Neuronal stem cell (in vitro differentiated cells): Measurements from ENCODE around the gene ALG6.
A peak's percentile ranks its signal among the peaks of the same experiment; 100 is the strongest.

Source experiments
- DNase-seq: peaks from one replicate; pipeline ENCODE4 v3.0.0-alpha.2; 2013; ENCODE audit warnings: low spot score
- H2AFZ ChIP-seq: one replicate; pipeline ENCODE4 v1.6.1; 2013; ENCODE audit warnings: mild to moderate bottlenecking, low read length, inconsistent platforms
- H2AK5ac ChIP-seq: 2 replicates; pipeline ENCODE4 v1.6.1; 2013; ENCODE audit warnings: low read depth, mild to moderate bottlenecking, inconsistent platforms, low read length, moderate library complexity, mixed read lengths
- H2BK120ac ChIP-seq: 2 replicates; pipeline ENCODE4 v1.6.1; 2013; ENCODE audit warnings: low read depth, mild to moderate bottlenecking, inconsistent platforms, low read length, moderate library complexity, mixed read lengths
- H2BK12ac ChIP-seq: one replicate; pipeline ENCODE4 v1.6.1; 2013; ENCODE audit warnings: low read length, inconsistent platforms
- H2BK15ac ChIP-seq: 2 replicates; pipeline ENCODE4 v1.6.1; 2013; ENCODE audit warnings: mild to moderate bottlenecking, low read length, inconsistent platforms, mixed read lengths
- H2BK5ac ChIP-seq: one replicate; pipeline ENCODE4 v1.6.1; 2013; ENCODE audit warnings: inconsistent platforms, mild to moderate bottlenecking, low read length, moderate library complexity
- H3K14ac ChIP-seq: one replicate; pipeline ENCODE4 v1.6.1; 2013; ENCODE audit warnings: low read length, inconsistent platforms
- H3K18ac ChIP-seq: 2 replicates; pipeline ENCODE4 v1.6.1; 2013; ENCODE audit warnings: low read length, inconsistent platforms
- H3K23ac ChIP-seq: 2 replicates; pipeline ENCODE4 v1.6.1; 2013; ENCODE audit warnings: low read depth, mild to moderate bottlenecking, mixed read lengths, low read length, inconsistent platforms; ENCODE audit not compliant: poor library complexity
- H3K27ac ChIP-seq: replicated peaks from 3 replicates; pipeline ENCODE4 v1.5.1; 2013; ENCODE audit warnings: low read length, inconsistent platforms
- H3K27me3 ChIP-seq, 3 experiments: 2 replicates each; pipeline ENCODE4 v1.6.1; 2013; ENCODE audit warnings: low read length in 3 of 3, mild to moderate bottlenecking in 2 of 3, inconsistent platforms in 1 of 3, low read depth in 1 of 3, mixed read lengths in 1 of 3, moderate library complexity in 1 of 3; ENCODE audit not compliant: control insufficient read depth in 3 of 3, insufficient read depth in 3 of 3
- H3K36me3 ChIP-seq, 2 donors: replicated peaks in 1 of 2; 2 replicates each; pipeline ENCODE4 v1.6.1; 2013; ENCODE audit warnings: low read length in 2 of 2; ENCODE audit not compliant: control insufficient read depth in 2 of 2, insufficient read depth in 2 of 2
- H3K4ac ChIP-seq: 2 replicates; pipeline ENCODE4 v1.6.1; 2013; ENCODE audit warnings: inconsistent platforms, mild to moderate bottlenecking, low read length, moderate library complexity
- H3K4me1 ChIP-seq, 2 donors: 1 replicate in 1 of 2; 2 replicates in 1 of 2; pipeline ENCODE4 v1.6.1; 2013; ENCODE audit warnings: low read length in 2 of 2, low read depth in 1 of 2; ENCODE audit not compliant: control insufficient read depth in 2 of 2, insufficient read depth in 1 of 2
- H3K4me2 ChIP-seq: one replicate; pipeline ENCODE4 v1.6.1; 2013; ENCODE audit warnings: mild to moderate bottlenecking, low read length, inconsistent platforms; ENCODE audit not compliant: insufficient read depth, poor library complexity, severe bottlenecking
- H3K4me3 ChIP-seq, 2 donors: 2 replicates each; pipeline ENCODE4 v1.5.1; 2013; ENCODE audit warnings: low read length in 2 of 2, mild to moderate bottlenecking in 2 of 2, inconsistent platforms in 1 of 2, moderate library complexity in 1 of 2
- H3K79me1 ChIP-seq: one replicate; pipeline ENCODE4 v1.6.1; 2013; ENCODE audit warnings: low read depth, mild to moderate bottlenecking, inconsistent platforms, low read length, moderate library complexity
- H3K9ac ChIP-seq: one replicate; pipeline ENCODE4 v1.6.1; 2013; ENCODE audit warnings: mild to moderate bottlenecking, low read depth, low read length, inconsistent platforms; ENCODE audit not compliant: poor library complexity
- H3K9me3 ChIP-seq, 2 donors: replicated peaks in 1 of 2; 2 replicates each; pipeline versions ENCODE3 to v1.6.1; 2013; ENCODE audit warnings: low read length in 2 of 2, mild to moderate bottlenecking in 2 of 2, inconsistent platforms in 1 of 2, low read depth in 1 of 2, mixed read lengths in 1 of 2, moderate library complexity in 1 of 2; ENCODE audit not compliant: control insufficient read depth in 2 of 2, insufficient read depth in 1 of 2
- H4K8ac ChIP-seq: one replicate; pipeline ENCODE4 v1.6.1; 2013; ENCODE audit warnings: low read depth, mild to moderate bottlenecking, inconsistent platforms, low read length, moderate library complexity
- H4K91ac ChIP-seq: one replicate; pipeline ENCODE4 v1.6.1; 2013; ENCODE audit warnings: low read length, low read depth, mild to moderate bottlenecking, inconsistent platforms; ENCODE audit not compliant: poor library complexity
- WGBS, 2 donors: extraction: QIAGEN DNeasy Blood & Tissue Kit; methylation state at CpG; one replicate each; pipeline ENCODE4 v1.1.7; 2013; ENCODE audit warnings: missing lambda C conversion rate in 2 of 2, mixed read lengths in 1 of 2; ENCODE audit not compliant: insufficient read length in 2 of 2, insufficient replicate concordance in 1 of 2; ENCODE audit errors: extremely low coverage in 2 of 2; 5-methylcytosine and 5-hydroxymethylcytosine counted together

ALG6 gene

DNA sequence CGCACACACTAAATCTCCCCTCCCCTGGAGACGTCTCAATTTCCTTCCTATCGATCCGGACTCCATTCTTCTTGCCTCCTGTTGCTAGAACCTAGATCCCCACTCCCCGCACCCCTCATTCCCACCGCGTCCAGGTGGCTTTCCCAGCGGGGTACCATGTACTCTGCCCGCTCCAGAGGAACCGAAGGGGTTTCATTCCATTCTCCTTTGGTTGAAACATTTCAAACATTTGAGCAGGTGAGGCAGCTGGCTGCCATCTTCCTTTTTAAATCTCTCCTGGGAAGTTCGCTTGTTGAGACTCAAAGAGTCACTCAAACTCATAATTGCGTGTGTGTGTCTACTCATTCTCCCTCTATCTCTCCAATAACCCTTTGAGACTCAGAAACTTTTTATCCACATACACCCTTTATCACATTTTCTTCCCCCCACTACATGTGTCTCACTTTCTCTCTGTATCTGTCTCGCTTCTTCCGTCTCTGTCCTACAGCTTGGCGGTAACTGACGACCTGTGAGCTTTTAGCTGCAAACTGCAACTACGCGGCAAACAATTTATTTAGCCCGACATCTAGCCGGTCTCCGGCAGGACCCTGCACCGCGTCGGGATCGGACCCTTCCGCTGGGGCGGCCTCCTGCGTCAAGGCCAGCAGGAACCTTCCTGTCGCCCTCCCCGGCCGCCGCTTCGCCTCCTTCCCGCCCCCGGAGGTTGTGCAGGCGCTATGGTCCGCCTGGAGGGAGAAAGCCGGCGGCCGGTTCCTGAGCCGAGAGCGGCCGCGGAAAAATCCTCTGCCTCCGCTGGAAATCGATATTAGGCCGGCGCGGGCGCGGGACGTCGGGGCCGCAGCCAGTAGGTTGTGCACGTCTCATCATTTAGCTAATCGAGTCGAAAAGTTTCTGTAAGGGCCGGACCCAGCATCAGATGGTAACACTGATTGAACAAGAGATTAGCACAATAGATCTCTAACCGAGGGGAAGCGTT, 48.1 kb upstream of the ALG6 start:
- Histone ChIP-seq H3K4me3 (no peak overlapping the region), H2BK15ac (no peak overlapping the region)

DNA sequence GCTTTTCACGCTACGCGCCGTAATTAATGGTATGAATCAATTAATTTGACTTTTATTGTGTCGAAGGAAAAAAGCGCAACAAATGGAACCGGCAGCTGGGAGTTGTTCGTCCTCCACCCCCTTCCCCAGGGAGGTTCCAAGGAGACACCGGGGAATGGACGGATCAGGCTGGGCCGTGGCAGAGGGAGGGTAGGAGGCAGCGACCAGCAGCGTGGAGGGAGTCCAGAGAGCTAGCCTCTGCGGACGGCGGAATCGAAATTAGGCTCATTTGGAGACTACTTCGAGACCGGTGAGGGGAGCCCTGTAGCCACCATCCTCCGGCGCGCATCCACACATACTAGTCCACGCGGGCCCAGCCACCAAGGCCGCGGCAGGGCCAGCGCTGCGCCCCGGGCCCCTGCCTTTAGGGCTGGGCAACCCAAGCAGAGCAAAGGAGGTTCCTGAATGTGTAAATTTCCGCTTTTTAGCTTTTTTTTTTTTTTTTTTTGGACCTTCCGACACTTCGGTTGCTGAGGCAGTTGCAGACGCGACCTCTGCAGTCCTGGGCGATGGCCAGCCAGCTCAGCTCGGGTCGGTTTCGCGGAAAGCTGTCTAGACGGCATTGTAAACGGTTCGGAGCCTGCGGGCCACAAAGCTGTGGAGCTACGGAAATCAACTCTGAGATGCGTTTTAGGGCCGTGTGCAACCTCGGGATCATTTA, 47.3 kb upstream of the ALG6 start:
- Histone ChIP-seq H3K14ac (no peak overlapping the region), H2BK15ac (no peak overlapping the region), H3K18ac (no peak overlapping the region), H4K91ac (no peak overlapping the region), H2AFZ (peak overlapping the region; percentile 6), H3K4ac (no peak overlapping the region), H2BK12ac (no peak overlapping the region), H3K36me3 (no peaks in the 10 kb centered on the region), H3K9ac (no peak overlapping the region), H4K8ac (no peak overlapping the region), H3K27ac (no peak overlapping the region), H3K27me3 (peaks cover 61 to 100% (median 88%) of the 10 kb centered on the region in 3 experiments), H3K23ac (peak overlapping the region; percentile 68), H2BK5ac (no peak overlapping the region), H3K4me2 (no peak overlapping the region), H2AK5ac (no peak overlapping the region), H3K4me1 (peaks cover 0 to 2% of the 10 kb centered on the region in 2 donors), H3K4me3 (no peak overlapping the region), H3K9me3 (peaks cover 0 to 3% of the 10 kb centered on the region in 2 donors), H3K79me1 (no peaks in the 10 kb centered on the region), H2BK120ac (peak overlapping the region; percentile 34)
- WGBS, 2 donors, result no CpG with 5 or more reads among the region's 47 CpGs
- peak; percentile 32 for DNase-seq

More for the DNA sequence above, 48.1 kb upstream of the ALG6 start:
- no peak overlapping the region for H3K27ac ChIP-seq
- peak overlapping the region; percentile 69 for H2AFZ ChIP-seq
- H3K9me3 ChIP-seq, result peaks cover 0 to 3% of the 10 kb centered on the region in 2 donors
- no peak overlapping the region for H2BK120ac ChIP-seq
- no peak overlapping the region for H2AK5ac ChIP-seq
- peaks cover 58 to 99% (median 85%) of the 10 kb centered on the region in 3 experiments for H3K27me3 ChIP-seq
- no peak overlapping the region for H3K18ac ChIP-seq
- H4K8ac ChIP-seq, result no peak overlapping the region
- H3K14ac ChIP-seq, result no peak overlapping the region
- no peaks in the 10 kb centered on the region for H3K79me1 ChIP-seq
- no peak overlapping the region for H2BK12ac ChIP-seq
- peaks cover 0 to 2% of the 10 kb centered on the region in 2 donors for H3K4me1 ChIP-seq
- H4K91ac ChIP-seq, result no peak overlapping the region
- H3K36me3 ChIP-seq, result no peaks in the 10 kb centered on the region
- H2BK5ac ChIP-seq, result no peak overlapping the region
- H3K4me2 ChIP-seq, result no peak overlapping the region
- peak; percentile 45 for DNase-seq
- H3K23ac ChIP-seq, result no peak overlapping the region
- H3K4ac ChIP-seq, result no peak overlapping the region
- WGBS, 2 donors, result 100% methylated on average over 1 of the region's 60 CpGs; no CpG with 5 or more reads in 1 of the 2 donors
- no peak overlapping the region for H3K9ac ChIP-seq

GRCh38 chr1:63321066-63321784, 46.2 kb upstream of the ALG6 start:
- no peak overlapping the region for H3K14ac ChIP-seq
- H2BK12ac ChIP-seq, result no peak overlapping the region
- H3K9ac ChIP-seq, result no peak overlapping the region
- H3K36me3 ChIP-seq, result no peaks in the 10 kb centered on the region
- no peak overlapping the region for H4K91ac ChIP-seq
- peaks cover 62 to 100% (median 91%) of the 10 kb centered on the region in 3 experiments for H3K27me3 ChIP-seq
- peaks cover 0 to 2% of the 10 kb centered on the region in 2 donors for H3K4me1 ChIP-seq
- H3K79me1 ChIP-seq, result no peaks in the 10 kb centered on the region
- H2BK15ac ChIP-seq, result peak overlapping the region; percentile 44
- peak overlapping the region; percentile 35 for H2BK5ac ChIP-seq
- peak; percentile 35 for DNase-seq
- H3K27ac ChIP-seq, result no peak overlapping the region
- peaks cover 0 to 3% of the 10 kb centered on the region in 2 donors for H3K9me3 ChIP-seq
- no peak overlapping the region for H4K8ac ChIP-seq
- H3K23ac ChIP-seq, result peak overlapping the region; percentile 81
- peak overlapping the region; percentile 21 for H2AFZ ChIP-seq
- WGBS, 2 donors, result no CpG with 5 or more reads among the region's 39 CpGs
- peak overlapping the region; percentile 79 for H3K18ac ChIP-seq
- H2BK120ac ChIP-seq, result no peak overlapping the region
- H2AK5ac ChIP-seq, result peak overlapping the region; percentile 62
- no peak overlapping the region for H3K4me3 ChIP-seq
- H3K4me2 ChIP-seq, result no peak overlapping the region
- no peak overlapping the region for H3K4ac ChIP-seq
